ENCODE data around the gene EXOC8. TPM values are rescaled to one million over a fixed set of nuclear protein-coding genes. Genes with fewer than 3 reads are reported as not detected.

EXOC8 gene
- total and polyA plus RNA-seq, 2 experiments from 2014 or later = 2.3 to 14.4 TPM

- H3K79me2 ChIP-seq (replicated peaks; ENCODE audit: insufficient read depth) = peaks cover 23% of the 10 kb centered on the region
- H2AFZ ChIP-seq = no peak overlapping the region
- H3K4me2 ChIP-seq = no peak overlapping the region
- H3K9me2 ChIP-seq (ENCODE audit: insufficient read depth) = no peaks in the 10 kb centered on the region
- DNase-seq (ENCODE audit: low spot score) = no peak
- Mint-ChIP-seq H3K9me3 (no peaks in the 10 kb centered on the region), H3K36me3 (ENCODE audit: low read depth) (no peaks in the 10 kb centered on the region), H3K4me1 (peaks cover 8% of the 10 kb centered on the region; the same call in 2 of the 3 replicates), H3K4me3 (no peak overlapping the region), H3K27me3 (ENCODE audit: insufficient read depth, low read depth, poor library complexity) (no peaks in the 10 kb centered on the region), H3K27ac (no peak overlapping the region)
- peaks cover 3% of the 10 kb centered on the region for H3K4me1 ChIP-seq (ENCODE audit: insufficient read depth)
- ATAC-seq = no peak
- no peak overlapping the region for H3K27ac ChIP-seq (ENCODE audit: low read depth)
- no peaks in the 10 kb centered on the region for H3F3A ChIP-seq (replicated peaks; ENCODE audit: low read depth)
- no peaks in the 10 kb centered on the region for H4K20me1 ChIP-seq (replicated peaks; ENCODE audit: insufficient read depth)
- no peaks in the 10 kb centered on the region for H3K36me3 ChIP-seq (ENCODE audit: insufficient read depth)
- no peak overlapping the region for H3K4me3 ChIP-seq
- TF ChIP-seq POLR2AphosphoS5 (IDR thresholded peaks at IDR 0.05; ENCODE audit: low read depth) = no peak
- TF ChIP-seq REST (IDR thresholded peaks at IDR 0.05; ENCODE audit: unreplicated experiment) = no peak
- TF ChIP-seq ZNF114 (CRISPR knock-in tag; IDR thresholded peaks at IDR 0.05) = no peak
- no peak for TF ChIP-seq ETS1 (IDR thresholded peaks at IDR 0.05)
- no peak for TF ChIP-seq EZH2 (IDR thresholded peaks at IDR 0.05; ENCODE audit: low read depth, unreplicated experiment)
- no peak for TF ChIP-seq ZNF331 (CRISPR knock-in tag; IDR thresholded peaks at IDR 0.05; ENCODE audit: low read depth)
- TF ChIP-seq STAT1 (IDR thresholded peaks at IDR 0.05; ENCODE audit: unreplicated experiment) = no peak
- TF ChIP-seq JUNB (IDR thresholded peaks at IDR 0.05; ENCODE audit: unreplicated experiment) = no peak
- no peak for TF ChIP-seq ZNF462 (CRISPR knock-in tag; IDR thresholded peaks at IDR 0.05)
- TF ChIP-seq NANOG (IDR thresholded peaks at IDR 0.05; ENCODE audit: borderline replicate concordance) = no peak
- TF ChIP-seq CREB1 (CRISPR knock-in tag; IDR thresholded peaks at IDR 0.05; ENCODE audit: low read depth) = no peak
- TF ChIP-seq EZH2phosphoT487 (IDR thresholded peaks at IDR 0.05; ENCODE audit: unreplicated experiment) = no peak
- TF ChIP-seq CTCF (conservative IDR thresholded peaks at IDR 0.05; ENCODE audit: low read depth in 2 of 2) = no peak
- no peaks in the 10 kb centered on the region for H3K27me3 ChIP-seq (ENCODE audit: insufficient read depth)
These were observed 8.2 kb downstream of the EXOC8 start for GRCh38 chr1:231329483-231329882.
